Measurements from ENCODE around the gene GABARAPL1. TPM values are rescaled to one million over a fixed set of nuclear protein-coding genes. Genes with fewer than 3 reads are reported as not detected.
"Not testable (repeated sequence)": the region's sequence is repeated elsewhere in the genome, so short reads cannot be mapped to it uniquely, and the experiment has no call there.

Gene GABARAPL1
- total RNA-seq, 1 experiment from 2014 or later: 70.6 TPM

DNA sequence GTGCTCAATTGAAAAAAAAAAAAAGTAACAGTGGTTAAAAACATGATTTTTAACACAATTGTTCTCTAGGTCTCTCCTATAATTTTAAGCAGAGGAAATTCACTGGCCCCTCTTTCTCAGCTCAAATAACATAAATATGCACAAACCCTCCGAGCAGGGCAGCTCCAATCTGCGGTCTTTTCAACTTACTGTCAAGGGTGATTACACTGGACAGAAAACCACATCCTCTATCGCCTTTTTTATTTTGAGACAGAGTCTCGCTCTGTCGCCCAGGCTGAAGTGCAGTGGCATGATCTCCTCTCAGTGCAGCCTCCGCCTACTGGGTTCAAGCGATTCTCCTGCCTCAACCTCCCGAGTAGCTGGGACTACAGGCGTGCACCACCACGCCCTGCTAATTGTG is 16.5 kb upstream of the GABARAPL1 start:
- Histone ChIP-seq H3K4me3 (ENCODE audit: low read depth, low read length, poor library complexity, severe bottlenecking) (no peak overlapping the region), H3K27me3 (replicated peaks; ENCODE audit: insufficient read depth, low read depth, low read length, poor library complexity) (no peaks in the 10 kb centered on the region), H3K4me1 (ENCODE audit: insufficient read depth, low read length, poor library complexity, severe bottlenecking) (no peaks in the 10 kb centered on the region), H3K27ac (ENCODE audit: low read depth, low read length, poor library complexity, severe bottlenecking) (no peak overlapping the region), H3K9me3 (ENCODE audit: low read depth, low read length, poor library complexity, severe bottlenecking) (no peaks in the 10 kb centered on the region), H3K36me3 (ENCODE audit: insufficient read depth, low read length, poor library complexity, severe bottlenecking) (no peaks in the 10 kb centered on the region)
- POLR2A ChIA-PET (ENCODE audit: low non-redundant PET): no interaction called here
- no TSS peak for BruUV-seq (replicated peaks)
- no peak for TF ChIP-seq EZH2 (IDR thresholded peaks at IDR 0.05; ENCODE audit: borderline replicate concordance, low read depth, low read length, poor library complexity, severe bottlenecking)
- TF ChIP-seq, protein P1, sequence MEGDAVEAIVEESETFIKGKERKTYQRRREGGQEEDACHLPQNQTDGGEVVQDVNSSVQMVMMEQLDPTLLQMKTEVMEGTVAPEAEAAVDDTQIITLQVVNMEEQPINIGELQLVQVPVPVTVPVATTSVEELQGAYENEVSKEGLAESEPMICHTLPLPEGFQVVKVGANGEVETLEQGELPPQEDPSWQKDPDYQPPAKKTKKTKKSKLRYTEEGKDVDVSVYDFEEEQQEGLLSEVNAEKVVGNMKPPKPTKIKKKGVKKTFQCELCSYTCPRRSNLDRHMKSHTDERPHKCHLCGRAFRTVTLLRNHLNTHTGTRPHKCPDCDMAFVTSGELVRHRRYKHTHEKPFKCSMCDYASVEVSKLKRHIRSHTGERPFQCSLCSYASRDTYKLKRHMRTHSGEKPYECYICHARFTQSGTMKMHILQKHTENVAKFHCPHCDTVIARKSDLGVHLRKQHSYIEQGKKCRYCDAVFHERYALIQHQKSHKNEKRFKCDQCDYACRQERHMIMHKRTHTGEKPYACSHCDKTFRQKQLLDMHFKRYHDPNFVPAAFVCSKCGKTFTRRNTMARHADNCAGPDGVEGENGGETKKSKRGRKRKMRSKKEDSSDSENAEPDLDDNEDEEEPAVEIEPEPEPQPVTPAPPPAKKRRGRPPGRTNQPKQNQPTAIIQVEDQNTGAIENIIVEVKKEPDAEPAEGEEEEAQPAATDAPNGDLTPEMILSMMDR (conservative IDR thresholded peaks at IDR 0.05; ENCODE audit: low read depth, low read length): no peak
- DNase-seq (ENCODE audit: low spot score): no peak
- CTCF ChIA-PET: interaction anchor here (1.0 kb wide), 1 partner anchor 43 kb away, joined by 3 read pairs; no protein-coding TSS in a partner anchor
- intact Hi-C loops (cut with micrococcal nuclease; ENCODE audit: unreplicated experiment): no loop called here

DNA sequence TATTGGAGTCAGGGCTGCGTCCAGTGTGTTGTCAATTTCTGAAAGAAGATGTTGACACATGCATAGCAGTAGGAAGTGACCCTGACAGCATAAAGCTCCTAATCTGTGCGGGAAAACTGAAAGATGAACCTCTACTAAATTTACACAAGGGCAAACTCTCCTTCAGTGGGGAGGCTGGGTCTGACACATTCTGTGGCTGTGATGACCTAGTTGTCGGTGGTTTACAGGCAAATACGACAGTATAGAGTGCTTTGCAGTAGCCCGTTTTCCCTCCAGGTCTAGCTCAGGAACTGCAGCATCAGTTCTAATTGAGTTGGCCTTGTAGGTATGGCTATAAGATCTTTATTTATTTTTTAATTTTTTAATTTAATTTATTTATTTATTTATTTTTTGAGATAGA is 14.8 kb upstream of the GABARAPL1 start:
- no peaks in the 10 kb centered on the region for H3K27me3 ChIP-seq (replicated peaks; ENCODE audit: insufficient read depth, low read depth, low read length, poor library complexity)
- H3K27ac ChIP-seq (ENCODE audit: low read depth, low read length, poor library complexity, severe bottlenecking): no peak overlapping the region
- no peak for TF ChIP-seq EZH2 (IDR thresholded peaks at IDR 0.05; ENCODE audit: borderline replicate concordance, low read depth, low read length, poor library complexity, severe bottlenecking)
- TF ChIP-seq, protein P1 (conservative IDR thresholded peaks at IDR 0.05; ENCODE audit: low read depth, low read length): no peak
- H3K4me3 ChIP-seq (ENCODE audit: low read depth, low read length, poor library complexity, severe bottlenecking): no peak overlapping the region
- intact Hi-C loops (cut with micrococcal nuclease; ENCODE audit: unreplicated experiment): no loop called here
- CTCF ChIA-PET: no interaction called here
- no peaks in the 10 kb centered on the region for H3K36me3 ChIP-seq (ENCODE audit: insufficient read depth, low read length, poor library complexity, severe bottlenecking)
- POLR2A ChIA-PET (ENCODE audit: low non-redundant PET): no interaction called here
- no peaks in the 10 kb centered on the region for H3K4me1 ChIP-seq (ENCODE audit: insufficient read depth, low read length, poor library complexity, severe bottlenecking)
- no peaks in the 10 kb centered on the region for H3K9me3 ChIP-seq (ENCODE audit: low read depth, low read length, poor library complexity, severe bottlenecking)
- BruUV-seq (replicated peaks): no TSS peak
- DNase-seq (ENCODE audit: low spot score): no peak

DNA sequence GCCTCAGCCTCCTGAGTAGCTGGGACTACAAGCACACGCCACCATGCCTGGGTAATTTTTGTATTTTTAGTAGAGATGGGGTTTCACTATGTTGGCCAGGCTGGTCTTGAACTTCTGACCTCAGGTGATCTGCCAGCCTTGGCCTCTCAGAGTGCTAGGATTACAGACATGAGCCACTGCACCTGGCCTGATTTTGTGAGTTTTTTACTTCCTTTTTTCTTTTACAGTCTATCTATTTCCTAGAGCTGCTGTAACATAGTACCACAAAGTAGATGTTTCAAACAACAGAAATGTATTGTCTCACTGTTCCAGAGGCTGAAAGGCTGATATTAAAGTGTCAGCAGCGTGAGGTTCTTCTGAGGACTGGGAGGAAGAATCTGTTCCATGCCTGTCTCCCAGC is 8.2 kb upstream of the GABARAPL1 start:
- H3K36me3 ChIP-seq (ENCODE audit: insufficient read depth, low read length, poor library complexity, severe bottlenecking); DNase-seq (ENCODE audit: low spot score); H3K27me3 ChIP-seq (replicated peaks; ENCODE audit: insufficient read depth, low read depth, low read length, poor library complexity); H3K4me3 ChIP-seq (ENCODE audit: low read depth, low read length, poor library complexity, severe bottlenecking); H3K27ac ChIP-seq (ENCODE audit: low read depth, low read length, poor library complexity, severe bottlenecking); H3K4me1 ChIP-seq (ENCODE audit: insufficient read depth, low read length, poor library complexity, severe bottlenecking); intact Hi-C loops (cut with micrococcal nuclease; ENCODE audit: unreplicated experiment); POLR2A ChIA-PET (ENCODE audit: low non-redundant PET); CTCF ChIA-PET; H3K9me3 ChIP-seq (ENCODE audit: low read depth, low read length, poor library complexity, severe bottlenecking); BruUV-seq (replicated peaks): not testable (repeated sequence)

DNA sequence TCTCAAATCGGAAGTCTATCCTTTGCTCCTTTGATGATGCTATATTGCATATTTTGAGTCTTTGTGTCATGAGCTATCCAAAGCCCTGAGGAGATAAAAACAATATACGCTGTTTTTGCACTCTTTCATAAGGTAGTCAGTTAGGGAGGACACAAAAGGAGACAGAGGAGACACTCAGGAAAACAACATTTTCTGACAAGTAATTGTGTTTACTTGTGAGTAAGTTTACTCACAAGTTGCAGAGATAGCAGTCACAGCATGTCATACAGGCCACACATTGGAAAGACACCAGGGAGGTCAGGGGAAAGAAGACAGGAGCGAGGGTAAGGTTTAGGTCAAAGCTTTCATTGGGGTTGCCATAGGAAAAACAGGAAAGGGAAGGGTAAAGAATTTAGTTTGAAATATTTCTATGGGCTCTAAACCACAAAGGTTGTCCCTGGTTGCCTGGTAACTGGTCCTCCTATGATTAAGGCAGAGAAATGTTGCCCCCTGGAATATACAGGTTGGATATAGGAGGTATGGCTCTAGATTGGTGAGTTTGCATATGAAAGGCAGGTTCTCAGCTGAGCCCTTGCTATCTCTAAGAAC is 7.4 kb upstream of the GABARAPL1 start:
- ChIA-PET CTCF (no interaction called here), POLR2A (ENCODE audit: low non-redundant PET) (no interaction called here)
- Histone ChIP-seq H3K4me3 (ENCODE audit: low read depth, low read length, poor library complexity, severe bottlenecking) (no peak overlapping the region), H3K36me3 (ENCODE audit: insufficient read depth, low read length, poor library complexity, severe bottlenecking) (no peaks in the 10 kb centered on the region), H3K27me3 (replicated peaks; ENCODE audit: insufficient read depth, low read depth, low read length, poor library complexity) (no peaks in the 10 kb centered on the region), H3K27ac (ENCODE audit: low read depth, low read length, poor library complexity, severe bottlenecking) (no peak overlapping the region), H3K9me3 (ENCODE audit: low read depth, low read length, poor library complexity, severe bottlenecking) (no peaks in the 10 kb centered on the region), H3K4me1 (ENCODE audit: insufficient read depth, low read length, poor library complexity, severe bottlenecking) (no peaks in the 10 kb centered on the region)
- DNase-seq (ENCODE audit: low spot score): no peak
- BruUV-seq (replicated peaks): no TSS peak
- intact Hi-C loops (cut with micrococcal nuclease; ENCODE audit: unreplicated experiment): no loop called here
- no peak for TF ChIP-seq EZH2 (IDR thresholded peaks at IDR 0.05; ENCODE audit: borderline replicate concordance, low read depth, low read length, poor library complexity, severe bottlenecking)
- TF ChIP-seq, protein P1 (conservative IDR thresholded peaks at IDR 0.05; ENCODE audit: low read depth, low read length): no peak

Data from A673 (cell line).